GM18502 (cell line): ENCODE data around the gene PRND.
"Not testable (repeated sequence)": the region's sequence is repeated elsewhere in the genome, so short reads cannot be mapped to it uniquely, and the experiment has no call there.

Experiments
- ATAC-seq: cut with Tn5 transposase; IDR thresholded peaks from one replicate; pipeline ENCODE4 v1.9.1; 2021; ENCODE audit warnings: mild to moderate bottlenecking; ENCODE audit not compliant: unreplicated experiment, poor library complexity

Gene PRND

DNA sequence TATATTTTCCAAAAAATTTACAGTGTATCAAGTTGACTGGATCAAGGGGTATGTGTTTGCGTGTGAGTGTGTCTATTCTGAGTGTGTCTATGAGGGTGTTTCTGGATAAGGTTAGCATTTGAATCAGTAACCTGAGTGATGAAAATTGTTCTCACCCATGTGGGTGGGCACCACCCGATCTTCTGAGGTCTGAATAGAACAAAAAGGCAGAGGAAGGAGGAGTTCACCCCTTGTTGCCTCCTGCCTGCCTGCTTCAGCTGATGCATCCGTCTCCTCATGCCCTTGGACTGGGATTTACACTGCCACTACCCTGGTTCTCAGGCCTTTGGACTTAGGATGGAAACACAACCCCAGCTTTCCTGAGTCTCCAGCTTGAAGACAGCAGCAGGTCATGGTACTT is 13.7 kb upstream of the PRND start:
- ATAC-seq, result no peak

DNA sequence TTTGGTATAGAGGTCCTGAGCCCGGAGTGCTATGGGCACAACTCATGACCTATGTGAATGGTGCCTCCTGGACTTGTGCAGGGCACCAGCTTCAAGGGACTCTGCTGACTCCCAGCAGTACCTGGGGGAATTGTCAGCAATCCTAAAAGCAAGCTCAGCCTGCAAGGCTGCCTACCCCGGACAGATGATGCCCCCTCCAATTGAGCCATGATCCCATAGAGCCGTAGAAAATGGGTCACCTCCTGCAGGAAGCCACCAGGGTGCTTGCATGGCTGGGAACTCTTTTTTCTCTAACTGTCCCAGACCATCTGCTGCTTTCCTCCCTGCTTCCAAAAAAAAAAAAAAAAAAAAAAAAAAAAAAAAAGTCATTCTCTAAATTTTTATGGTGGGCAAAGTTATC is 12.9 kb upstream of the PRND start:
- no peak for ATAC-seq

DNA sequence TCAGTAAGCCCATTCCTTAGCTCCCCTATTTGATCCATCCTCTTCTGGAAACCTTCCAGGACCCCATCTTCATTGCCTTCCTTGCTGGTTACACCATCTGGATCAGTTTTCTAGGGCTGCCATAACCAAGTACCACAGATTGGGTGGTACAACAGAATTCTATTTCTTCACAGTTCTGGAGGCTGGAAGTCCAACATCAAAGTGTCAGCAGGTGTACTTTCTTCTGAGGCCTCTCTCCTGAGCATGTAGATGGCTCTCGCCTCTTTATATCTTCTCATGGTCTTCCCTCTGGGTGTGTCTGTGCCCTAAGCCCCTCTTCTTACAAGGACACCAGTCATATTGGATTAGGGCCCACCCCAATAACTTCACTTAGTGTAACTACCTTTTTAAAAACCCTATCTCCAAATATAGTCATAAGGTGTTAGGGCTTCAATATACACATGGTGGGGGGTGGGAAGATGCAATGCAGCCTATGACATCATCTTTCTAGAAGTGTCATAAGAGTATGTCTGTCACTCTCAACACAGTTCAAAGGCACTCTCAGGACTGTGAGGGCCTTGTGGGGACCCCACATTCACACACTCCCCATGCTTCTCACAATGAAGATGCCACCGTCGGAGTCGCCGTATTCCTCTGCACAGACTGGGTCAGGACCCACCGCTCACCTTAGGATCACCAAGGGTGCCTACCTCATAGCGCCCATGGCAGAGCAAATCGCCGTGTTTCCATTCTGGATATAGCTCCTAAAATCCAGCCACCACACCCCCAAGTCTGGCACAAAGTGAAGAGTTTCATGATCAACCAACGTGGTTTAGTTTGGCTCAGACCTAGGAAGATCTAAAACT is 12.2 kb upstream of the PRND start:
- no peak for ATAC-seq

DNA sequence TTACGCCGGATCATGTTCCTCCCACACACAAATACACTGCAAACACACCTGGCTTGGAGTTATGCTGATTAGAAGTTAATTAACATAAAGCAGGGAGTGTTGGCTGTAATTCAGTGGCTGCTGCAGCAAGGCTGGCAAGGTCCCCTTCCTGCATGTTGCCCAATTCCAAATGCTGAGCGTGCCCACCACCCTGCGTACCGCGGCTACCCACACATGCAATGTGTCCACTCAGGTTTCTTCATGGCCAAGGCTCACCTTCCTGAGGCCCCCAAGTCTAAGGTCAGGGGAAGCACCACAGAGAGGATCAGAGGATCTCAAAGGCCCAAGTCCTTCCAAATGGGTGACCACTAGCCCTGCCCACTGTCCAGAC is 11.6 kb upstream of the PRND start:
- no peak for ATAC-seq

DNA sequence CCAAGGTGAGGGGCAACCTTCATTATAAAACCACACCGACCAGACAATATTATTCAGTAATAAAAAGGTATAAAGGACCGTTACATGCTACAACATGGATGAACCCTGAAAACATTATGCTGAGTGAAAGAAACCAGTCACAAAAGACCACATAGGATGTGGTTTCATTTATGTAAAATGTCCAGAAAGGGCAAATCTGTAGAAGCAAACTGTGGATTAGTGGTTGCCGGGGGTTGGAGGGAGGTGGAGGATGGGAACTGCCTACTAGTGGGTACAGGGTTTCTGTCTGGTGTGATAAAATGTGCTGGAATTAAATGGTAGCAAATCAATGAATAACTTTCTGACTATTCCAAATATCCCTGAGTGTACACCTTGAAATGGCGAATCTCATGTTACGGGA is 10.2 kb upstream of the PRND start:
- no peak for ATAC-seq

DNA sequence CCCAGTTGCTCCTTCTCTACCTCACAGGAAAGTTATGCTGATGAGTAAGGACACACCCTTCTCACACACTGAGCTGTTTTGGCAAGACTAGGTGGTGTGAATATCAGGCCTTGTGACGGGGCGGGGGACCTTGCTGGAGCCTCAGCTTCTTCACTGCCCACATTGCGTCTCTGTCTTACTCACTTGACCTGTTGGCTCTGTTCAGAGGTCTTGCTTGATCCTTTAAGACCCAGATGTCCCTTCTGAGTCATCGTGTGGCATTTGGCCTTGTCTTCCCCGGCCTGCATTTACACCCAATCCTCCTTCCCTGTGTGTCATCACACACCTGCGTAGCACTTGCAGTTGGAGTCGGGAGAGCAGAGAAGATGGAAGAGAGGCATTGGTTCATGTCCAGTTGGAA is 8.3 kb upstream of the PRND start:
- ATAC-seq, result no peak

DNA sequence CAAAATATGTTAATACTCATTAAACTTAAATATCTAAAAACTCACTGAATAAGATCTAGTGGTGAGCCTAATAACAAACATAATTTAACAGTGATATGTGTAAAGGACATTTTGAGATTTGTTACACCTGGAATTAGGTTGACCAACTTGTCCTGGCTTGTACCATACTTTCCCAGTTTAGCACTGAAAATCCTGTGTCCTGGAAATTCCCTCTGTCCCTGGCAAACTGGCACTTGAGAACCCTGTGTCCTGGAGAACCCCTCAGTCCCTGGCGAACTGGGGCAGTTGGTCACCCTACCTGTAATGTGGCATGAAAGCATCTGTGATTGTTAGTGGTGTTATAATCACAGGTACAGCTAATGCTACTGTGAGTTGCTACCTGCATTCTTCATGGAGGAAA is 6.9 kb upstream of the PRND start:
- no peak for ATAC-seq

DNA sequence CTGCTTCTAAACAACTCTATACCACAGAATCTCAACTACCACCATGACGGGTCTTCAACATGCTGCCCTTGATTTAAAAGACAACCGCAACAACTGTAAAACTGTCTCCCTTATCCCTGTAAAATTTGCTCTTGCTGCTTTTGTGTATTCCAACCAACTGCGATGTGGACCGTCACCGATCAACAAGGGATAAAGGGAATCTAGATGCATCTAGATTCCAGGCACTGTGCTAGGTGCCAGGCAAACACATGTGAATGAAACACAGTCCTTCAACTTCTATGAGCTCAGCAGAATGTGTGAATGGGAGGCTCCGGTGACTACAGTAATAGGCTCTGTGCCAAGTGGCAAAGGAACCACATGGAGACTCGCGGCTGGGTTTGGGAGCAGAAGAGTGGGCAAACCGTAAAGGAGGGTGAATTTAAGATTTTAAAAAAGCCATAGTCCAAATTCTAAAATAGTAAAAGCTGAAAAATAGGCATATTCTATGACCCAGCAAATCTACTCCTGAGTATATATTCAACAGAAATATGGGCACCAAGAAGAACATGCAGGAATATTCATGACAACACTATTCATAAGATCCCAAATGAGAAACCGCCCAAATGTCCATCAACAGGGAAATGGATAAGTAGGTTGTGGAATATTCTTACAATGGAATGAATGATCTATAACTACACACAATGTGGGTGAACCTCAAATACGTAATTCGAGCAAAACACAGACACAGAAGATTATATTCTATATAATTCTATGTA is 3.7 kb upstream of the PRND start:
- ATAC-seq, result no peak

DNA sequence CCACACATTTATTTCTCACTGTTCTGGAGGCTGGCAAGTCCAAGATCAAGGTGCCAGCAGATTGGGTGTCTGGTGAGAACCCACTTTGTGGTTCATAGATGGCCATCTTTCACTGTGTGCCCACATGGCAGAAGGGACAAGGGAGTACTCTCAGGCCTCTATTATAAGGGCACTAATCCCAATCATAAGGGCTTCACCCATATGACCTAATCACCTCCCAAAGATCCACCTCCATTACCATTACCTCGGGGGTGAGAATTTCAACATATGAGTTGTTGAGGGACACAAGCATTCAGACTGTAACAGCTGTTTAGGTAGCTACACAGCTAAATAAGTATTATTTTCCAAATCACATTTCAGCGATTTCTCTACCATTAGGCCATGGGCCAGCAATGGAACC is 2.5 kb upstream of the PRND start:
- no peak for ATAC-seq

DNA sequence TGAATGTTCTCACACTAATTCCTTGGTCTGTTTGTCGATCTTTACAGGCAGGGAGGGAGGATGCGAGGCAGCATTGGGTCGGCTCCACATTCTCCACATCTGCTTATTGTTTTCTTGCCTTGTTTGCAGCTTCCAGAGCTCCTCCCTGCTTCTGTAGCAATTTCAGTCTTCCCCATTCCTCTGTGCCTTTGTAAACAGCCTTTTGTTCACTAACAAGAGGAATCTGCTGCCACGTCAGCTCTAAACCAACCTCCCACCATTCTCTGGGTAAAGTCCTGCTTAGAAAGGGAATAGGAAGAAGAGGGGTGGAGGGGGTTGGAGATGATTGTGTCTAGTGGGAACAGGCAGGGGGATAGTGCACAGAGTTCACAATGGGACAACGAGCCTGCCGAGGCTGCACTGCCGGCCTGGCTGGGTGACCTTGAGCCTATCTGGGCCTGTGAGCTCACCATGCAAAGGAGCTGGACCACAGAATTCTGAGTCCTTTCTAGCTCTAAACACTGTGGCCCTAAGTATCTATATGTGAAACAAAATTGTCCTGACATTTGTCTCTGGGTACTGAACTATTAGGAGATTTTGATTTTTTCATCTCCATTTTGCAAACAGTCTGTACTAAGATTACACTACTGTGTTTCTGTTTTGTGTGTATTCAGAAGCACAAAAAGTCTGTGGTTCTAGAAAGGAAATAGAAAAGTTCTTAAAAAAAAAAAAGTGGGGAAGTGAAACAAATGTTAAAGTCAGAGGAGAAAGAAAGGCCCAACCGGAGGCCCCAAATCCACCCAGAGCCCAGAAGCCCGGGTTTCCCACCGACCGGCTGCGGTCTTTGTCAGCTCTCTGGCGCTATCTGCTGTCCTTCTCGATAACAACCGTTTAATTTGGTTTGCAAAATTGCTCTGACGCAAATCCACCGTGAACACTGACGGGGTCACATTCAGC is 1.4 kb upstream of the PRND start:
- ATAC-seq, result peak; percentile 93

DNA sequence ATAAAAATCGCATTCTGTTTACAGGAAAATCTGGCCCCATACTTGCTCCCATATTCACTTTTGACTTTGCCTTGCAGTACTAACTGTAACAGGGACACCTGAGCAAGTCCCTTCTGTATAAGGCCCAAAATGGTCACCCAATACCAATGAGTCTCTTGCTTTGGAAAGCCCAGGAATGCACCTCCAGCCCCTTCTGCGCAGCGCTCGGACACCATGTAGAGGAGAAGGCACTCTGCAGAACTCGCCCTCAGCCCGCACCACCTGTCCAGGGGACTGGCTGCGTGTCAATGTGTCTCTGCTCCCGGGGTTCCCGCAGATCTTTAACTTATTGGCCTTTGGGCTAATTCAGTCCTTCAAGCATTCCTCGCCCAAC is 746 bp upstream of the PRND start:
- no peak for ATAC-seq

DNA sequence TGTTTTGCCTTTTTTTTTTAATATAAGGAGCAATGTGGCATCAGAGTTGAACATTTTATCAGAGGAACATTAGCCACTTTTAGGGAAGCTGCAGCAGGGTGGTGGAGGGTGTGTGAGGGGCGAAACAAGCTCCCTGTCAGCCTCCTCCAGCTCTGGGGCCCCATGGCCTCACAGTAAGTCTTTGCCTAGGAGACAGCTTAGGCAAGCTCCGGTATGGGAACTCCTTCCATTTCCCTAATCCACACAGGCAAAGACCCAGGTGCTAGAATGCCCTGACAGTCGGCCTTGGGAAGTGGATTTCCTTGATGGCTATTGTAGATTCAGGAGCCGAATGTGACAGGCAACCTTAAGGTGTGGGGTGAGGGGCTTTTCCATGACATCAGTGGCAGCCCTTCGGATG is 862 bp downstream of the PRND start:
- ATAC-seq, result no peak

DNA sequence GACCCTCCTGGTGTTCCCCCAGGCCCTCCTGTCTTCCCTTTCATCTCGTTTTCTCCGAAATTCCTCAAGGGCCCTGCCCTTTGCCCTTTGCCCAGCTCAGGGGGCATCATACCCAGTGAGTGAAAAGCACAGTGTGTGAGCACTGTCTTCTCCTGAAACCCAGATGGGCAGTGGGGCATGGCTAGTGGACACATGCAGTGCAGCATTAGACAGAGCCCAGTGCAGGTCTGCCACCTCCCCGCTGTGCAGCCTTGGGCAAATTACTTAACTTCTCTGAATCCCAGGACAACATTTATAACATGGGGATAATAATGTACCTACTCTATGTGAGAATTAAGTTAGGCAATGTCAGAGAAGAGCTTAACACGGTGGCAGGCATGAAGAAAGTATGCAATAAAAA is 1.3 kb downstream of the PRND start:
- no peak for ATAC-seq

DNA sequence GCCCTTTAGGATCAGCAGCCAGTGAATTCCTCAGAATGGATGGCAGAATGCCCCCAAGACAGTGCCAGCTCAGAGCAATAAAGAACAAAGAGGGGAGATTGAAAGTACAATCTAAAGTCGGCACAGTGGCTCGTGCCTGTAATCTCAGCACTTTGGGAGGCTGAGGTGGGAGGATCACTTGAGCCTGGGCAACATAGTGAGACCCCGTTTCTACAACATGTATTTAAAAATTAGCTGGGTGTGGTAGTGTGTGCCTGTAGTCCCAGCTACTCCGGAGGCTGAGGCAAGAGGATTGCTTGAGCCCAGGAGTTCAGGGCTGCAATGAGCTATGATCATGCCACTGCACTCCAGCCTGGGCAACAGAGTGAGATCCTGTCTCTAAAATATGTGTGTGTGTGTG is 1.8 kb downstream of the PRND start:
- ATAC-seq, result not testable (repeated sequence)

DNA sequence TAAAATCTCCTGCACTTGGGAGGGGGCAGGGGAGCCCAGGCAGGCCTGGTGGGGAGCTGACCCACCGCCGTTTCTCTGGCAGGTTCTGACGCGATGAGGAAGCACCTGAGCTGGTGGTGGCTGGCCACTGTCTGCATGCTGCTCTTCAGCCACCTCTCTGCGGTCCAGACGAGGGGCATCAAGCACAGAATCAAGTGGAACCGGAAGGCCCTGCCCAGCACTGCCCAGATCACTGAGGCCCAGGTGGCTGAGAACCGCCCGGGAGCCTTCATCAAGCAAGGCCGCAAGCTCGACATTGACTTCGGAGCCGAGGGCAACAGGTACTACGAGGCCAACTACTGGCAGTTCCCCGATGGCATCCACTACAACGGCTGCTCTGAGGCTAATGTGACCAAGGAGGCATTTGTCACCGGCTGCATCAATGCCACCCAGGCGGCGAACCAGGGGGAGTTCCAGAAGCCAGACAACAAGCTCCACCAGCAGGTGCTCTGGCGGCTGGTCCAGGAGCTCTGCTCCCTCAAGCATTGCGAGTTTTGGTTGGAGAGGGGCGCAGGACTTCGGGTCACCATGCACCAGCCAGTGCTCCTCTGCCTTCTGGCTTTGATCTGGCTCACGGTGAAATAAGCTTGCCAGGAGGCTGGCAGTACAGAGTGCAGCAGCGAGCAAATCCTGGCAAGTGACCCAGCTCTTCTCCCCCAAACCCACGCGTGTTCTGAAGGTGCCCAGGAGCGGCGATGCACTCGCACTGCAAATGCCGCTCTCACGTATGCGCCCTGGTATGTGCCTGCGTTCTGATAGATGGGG is 3.0 kb downstream of the PRND start:
- no peak for ATAC-seq

DNA sequence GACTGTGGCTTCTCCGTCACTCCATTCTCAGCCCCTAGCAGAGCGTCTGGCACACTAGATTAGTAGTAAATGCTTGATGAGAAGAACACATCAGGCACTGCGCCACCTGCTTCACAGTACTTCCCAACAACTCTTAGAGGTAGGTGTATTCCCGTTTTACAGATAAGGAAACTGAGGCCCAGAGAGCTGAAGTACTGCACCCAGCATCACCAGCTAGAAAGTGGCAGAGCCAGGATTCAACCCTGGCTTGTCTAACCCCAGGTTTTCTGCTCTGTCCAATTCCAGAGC is 3.5 kb downstream of the PRND start:
- ATAC-seq, result no peak

DNA sequence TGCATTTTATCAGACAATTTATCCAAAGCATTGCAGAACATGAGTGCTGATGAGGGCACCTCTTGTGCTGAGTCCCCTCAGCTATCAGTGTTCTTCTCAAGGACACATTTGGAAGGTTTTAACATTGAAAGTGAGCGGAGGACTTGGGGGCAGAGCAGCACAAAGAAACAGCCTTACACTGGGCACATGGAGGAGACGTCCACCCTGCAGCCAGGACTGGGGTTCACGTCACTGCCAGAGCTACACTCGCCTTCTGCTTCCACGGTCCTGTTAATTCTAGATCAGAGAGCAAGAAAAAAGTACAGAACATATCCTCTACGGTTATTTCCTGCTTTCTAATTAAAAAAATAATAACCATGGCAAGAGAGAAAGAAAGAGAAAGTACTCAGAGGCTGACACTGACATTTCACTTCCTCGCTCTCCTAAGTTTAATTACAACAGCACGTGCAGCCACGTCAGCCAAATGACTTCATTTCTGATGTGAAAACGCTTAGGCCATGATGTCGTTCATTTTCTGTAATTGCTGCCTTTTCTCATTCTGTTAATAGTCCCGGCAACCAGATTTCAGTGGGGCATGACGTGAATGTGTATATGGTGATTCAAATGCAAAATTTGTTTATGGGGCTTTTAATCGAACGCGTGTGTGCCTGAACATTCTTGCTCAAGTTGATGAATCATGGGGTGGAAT is 5.1 kb downstream of the PRND start:
- ATAC-seq, result peak; percentile 51

DNA sequence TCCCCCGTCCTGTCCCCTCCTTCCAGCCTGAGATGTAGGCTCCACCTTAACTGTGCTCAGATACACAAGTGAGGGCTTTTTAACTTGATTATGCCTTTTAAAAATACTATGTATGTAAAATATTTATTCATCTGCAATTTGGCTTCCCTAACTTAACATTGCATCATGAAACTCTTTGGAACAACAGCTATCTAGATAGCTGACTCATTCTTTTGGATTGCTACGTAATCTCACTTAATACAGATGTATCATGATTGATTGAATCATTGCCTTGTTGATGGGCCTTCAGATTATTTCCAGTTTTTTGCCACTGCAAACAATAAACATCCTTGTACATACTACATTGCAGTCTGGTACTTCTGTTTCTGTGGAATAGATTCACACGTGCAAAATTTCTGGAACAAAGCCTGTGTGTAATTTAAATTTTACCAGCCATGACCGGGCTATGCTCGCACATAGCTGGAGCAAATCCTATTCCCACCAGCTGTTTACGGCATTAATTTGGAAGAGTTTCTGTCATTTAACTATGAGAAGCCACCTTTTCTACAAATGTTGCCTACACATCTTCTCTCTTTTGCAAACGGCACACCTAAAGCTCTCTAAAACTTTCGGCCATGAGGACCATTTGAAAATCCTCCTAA is 6.5 kb downstream of the PRND start:
- ATAC-seq, result no peak

DNA sequence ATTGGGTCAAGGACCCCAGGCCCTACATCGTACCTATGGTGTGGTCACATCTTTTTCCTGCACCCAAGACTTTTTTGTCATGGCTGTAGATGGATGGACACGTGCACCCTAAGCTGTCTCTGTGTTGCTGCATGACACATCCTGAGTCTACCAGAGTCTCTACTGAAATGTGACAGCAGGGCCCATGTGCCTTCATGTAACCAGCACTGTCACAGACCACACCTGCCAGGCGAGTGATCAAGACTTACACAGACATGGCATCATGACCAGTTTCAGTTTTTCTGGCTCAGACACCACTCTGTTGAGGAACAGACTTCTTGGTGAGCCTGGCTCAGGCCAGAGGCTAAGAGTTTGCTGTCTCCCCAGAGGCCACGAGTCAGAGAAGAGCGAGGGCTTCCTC is 7.6 kb downstream of the PRND start:
- ATAC-seq, result no peak
